GM23338 (cell line): ENCODE measurements around the gene CHMP6. TPM values are rescaled to one million over a fixed set of nuclear protein-coding genes. Genes with fewer than 3 reads are reported as not detected.

ENCODE experiments used
- ATAC-seq: fragments of 200-7000 bp; cut with Tn5 transposase; 3 replicates; pipeline ENCODE4 v1.9.1; 2020
- DNase-seq: peaks from one replicate; pipeline ENCODE4 v3.0.0-alpha.2; 2015; ENCODE audit warnings: low spot score
- H2AFZ ChIP-seq: fragments of 200-600 bp; sonication (generic); 2 replicates; pipeline ENCODE4 v1.8.0; 2016; ENCODE audit warnings: antibody characterized with exemption, mild to moderate bottlenecking, moderate library complexity
- H3F3A ChIP-seq: fragments of 200-600 bp; sonication (generic); replicated peaks from 2 replicates; pipeline ENCODE4 v1.8.0; 2017; ENCODE audit warnings: antibody characterized with exemption, mixed run types, low read depth
- H3K27ac ChIP-seq: fragments of 200-600 bp; sonication (generic); 2 replicates; pipeline ENCODE4 v1.6.1; 2016; ENCODE audit warnings: low read depth
- H3K27me3 ChIP-seq: fragments of 200-600 bp; sonication (generic); 2 replicates; pipeline ENCODE4 v1.8.0; 2016; ENCODE audit warnings: mild to moderate bottlenecking, mixed run types, moderate library complexity; ENCODE audit not compliant: insufficient read depth
- H3K36me3 ChIP-seq: fragments of 200-600 bp; sonication (generic); 2 replicates; pipeline ENCODE4 v1.8.0; 2016; ENCODE audit warnings: mild to moderate bottlenecking; ENCODE audit not compliant: insufficient read depth
- H3K4me1 ChIP-seq: fragments of 200-600 bp; sonication (generic); 2 replicates; pipeline ENCODE4 v1.8.0; 2016; ENCODE audit warnings: mild to moderate bottlenecking, moderate library complexity; ENCODE audit not compliant: insufficient read depth
- H3K4me2 ChIP-seq: fragments of 200-600 bp; sonication (generic); 2 replicates; pipeline ENCODE4 v1.7.1; 2017; ENCODE audit warnings: mixed run types
- H3K4me3 ChIP-seq: fragments of 200-600 bp; sonication (generic); 2 replicates; pipeline ENCODE4 v1.6.1; 2016; ENCODE audit warnings: mixed run types
- H3K79me2 ChIP-seq: fragments of 200-600 bp; sonication (generic); replicated peaks from 2 replicates; pipeline ENCODE4 v1.8.0; 2017; ENCODE audit warnings: mild to moderate bottlenecking; ENCODE audit not compliant: insufficient read depth
- H3K9me2 ChIP-seq: fragments of 200-600 bp; sonication (generic); 2 replicates; pipeline ENCODE4 v1.8.0; 2017; ENCODE audit not compliant: insufficient read depth
- H4K20me1 ChIP-seq: fragments of 200-600 bp; sonication (generic); replicated peaks from 2 replicates; pipeline ENCODE4 v1.8.0; 2017; ENCODE audit warnings: mild to moderate bottlenecking; ENCODE audit not compliant: insufficient read depth
- H3K27ac Mint-ChIP-seq: 2 replicates; pipeline ENCODE4 v1.8.0; 2020; ENCODE audit warnings: inconsistent platforms, mild to moderate bottlenecking, moderate library complexity, mixed read lengths
- H3K27me3 Mint-ChIP-seq: 3 replicates; pipeline ENCODE4 v1.8.0; 2022; ENCODE audit warnings: low read depth, mild to moderate bottlenecking, moderate library complexity, mixed read lengths, inconsistent platforms; ENCODE audit not compliant: insufficient read depth, poor library complexity
- H3K36me3 Mint-ChIP-seq: 3 replicates; pipeline ENCODE4 v1.8.0; 2021; ENCODE audit warnings: low read depth, mild to moderate bottlenecking, inconsistent platforms, moderate library complexity, mixed read lengths
- H3K4me1 Mint-ChIP-seq: 3 replicates; pipeline ENCODE4 v1.8.0; 2020; ENCODE audit warnings: mild to moderate bottlenecking, inconsistent platforms, mixed read lengths
- H3K4me3 Mint-ChIP-seq: 3 replicates; pipeline ENCODE4 v1.8.0; 2021; ENCODE audit warnings: moderate library complexity, mild to moderate bottlenecking, inconsistent platforms, mixed read lengths
- H3K9me3 Mint-ChIP-seq: 3 replicates; pipeline ENCODE4 v1.8.0; 2020; ENCODE audit warnings: moderate library complexity, mild to moderate bottlenecking, inconsistent platforms, mixed read lengths
- CREB1 ChIP-seq: fragments of 250-450 bp; sonication (Bioruptor Pico); IDR thresholded peaks from 2 replicates; pipeline ENCODE4 v1.5.0; 2020; ENCODE audit warnings: low read depth, mild to moderate bottlenecking, moderate library complexity
- EZH2 ChIP-seq: fragments of 200-600 bp; sonication (generic); IDR thresholded peaks from one replicate; pipeline ENCODE4 v1.8.0; 2017; ENCODE audit warnings: antibody characterized with exemption, mild to moderate bottlenecking, low read depth; ENCODE audit not compliant: unreplicated experiment
- EZH2phosphoT487 ChIP-seq: fragments of 200-600 bp; sonication (generic); IDR thresholded peaks from one replicate; pipeline ENCODE4 v1.8.1; 2018; ENCODE audit warnings: antibody characterized with exemption; ENCODE audit not compliant: unreplicated experiment
- NANOG ChIP-seq: IDR thresholded peaks from 2 replicates; pipeline ENCODE4 v1.6.1; 2016; ENCODE audit warnings: antibody characterized with exemption, borderline replicate concordance
- POLR2AphosphoS5 ChIP-seq: IDR thresholded peaks from 2 replicates; pipeline ENCODE4 v1.6.1; 2016; ENCODE audit warnings: antibody characterized with exemption, low read depth
- REST ChIP-seq: IDR thresholded peaks from one replicate; pipeline ENCODE4 v1.6.1; 2018; ENCODE audit warnings: antibody characterized with exemption; ENCODE audit not compliant: unreplicated experiment
- ZNF114 ChIP-seq: fragments of 250-450 bp; sonication (Bioruptor Pico); IDR thresholded peaks from 2 replicates; pipeline ENCODE4 v1.5.0; 2020; ENCODE audit warnings: mild to moderate bottlenecking, moderate library complexity
- polyA plus RNA-seq: library from polyadenylated mRNA; unstranded; fragments of >200 nt; fragmentation: Nextera tagmentation; extraction: Ambion mirVana; gene quantifications from 2 replicates; pipeline ENCODE4 v1.2.1, GENCODE V29; 2016
- total RNA-seq: library from RNA; depleted of rRNA; stranded (reverse); fragments of >200 nt; shearing (Covaris generic); gene quantifications from 2 replicates; pipeline ENCODE4 v1.2.3, GENCODE V29; 2014
- TF ChIP-seq, protein P1 (sequence below): fragments of 250-450 bp; sonication (Bioruptor Pico); IDR thresholded peaks from 2 replicates; pipeline ENCODE4 v1.5.0; 2020; ENCODE audit warnings: mild to moderate bottlenecking, moderate library complexity
- TF ChIP-seq, protein P2 (sequence below), 2 experiments: fragments of 200-600 bp in 1 of 2; sonication (generic) in 1 of 2; conservative IDR thresholded peaks; 2 replicates each; pipeline versions ENCODE4 v1.5.1 to v1.6.1; 2016 to 2017; ENCODE audit warnings: antibody characterized with exemption in 2 of 2, low read depth in 2 of 2, mild to moderate bottlenecking in 2 of 2, moderate library complexity in 1 of 2
- TF ChIP-seq, protein P3 (sequence below): IDR thresholded peaks from 2 replicates; pipeline ENCODE4 v1.6.1; 2016; ENCODE audit warnings: antibody characterized with exemption

Gene CHMP6
- total and polyA plus RNA-seq, 2 experiments from 2014 or later: 12.3 to 14.0 TPM

- no peak for ATAC-seq
- H3K4me1 Mint-ChIP-seq: peaks cover 11% of the 10 kb centered on the region
- no peak overlapping the region for H3K4me3 Mint-ChIP-seq
- H3K4me1 ChIP-seq: no peaks in the 10 kb centered on the region
- H3K36me3 ChIP-seq: no peaks in the 10 kb centered on the region
- no peak overlapping the region for H3K27ac ChIP-seq
- H3K4me2 ChIP-seq: no peak overlapping the region
- no peaks in the 10 kb centered on the region for H3F3A ChIP-seq
- peaks cover 60% of the 10 kb centered on the region for H3K79me2 ChIP-seq
- no peaks in the 10 kb centered on the region for H3K9me2 ChIP-seq
- no peak overlapping the region for H3K4me3 ChIP-seq
- TF ChIP-seq CREB1 (CRISPR knock-in tag) (no peak), NANOG (no peak), POLR2AphosphoS5 (no peak), ZNF114 (no peak), EZH2phosphoT487 (no peak), EZH2 (no peak), REST (no peak)
- TF ChIP-seq, protein P1, sequence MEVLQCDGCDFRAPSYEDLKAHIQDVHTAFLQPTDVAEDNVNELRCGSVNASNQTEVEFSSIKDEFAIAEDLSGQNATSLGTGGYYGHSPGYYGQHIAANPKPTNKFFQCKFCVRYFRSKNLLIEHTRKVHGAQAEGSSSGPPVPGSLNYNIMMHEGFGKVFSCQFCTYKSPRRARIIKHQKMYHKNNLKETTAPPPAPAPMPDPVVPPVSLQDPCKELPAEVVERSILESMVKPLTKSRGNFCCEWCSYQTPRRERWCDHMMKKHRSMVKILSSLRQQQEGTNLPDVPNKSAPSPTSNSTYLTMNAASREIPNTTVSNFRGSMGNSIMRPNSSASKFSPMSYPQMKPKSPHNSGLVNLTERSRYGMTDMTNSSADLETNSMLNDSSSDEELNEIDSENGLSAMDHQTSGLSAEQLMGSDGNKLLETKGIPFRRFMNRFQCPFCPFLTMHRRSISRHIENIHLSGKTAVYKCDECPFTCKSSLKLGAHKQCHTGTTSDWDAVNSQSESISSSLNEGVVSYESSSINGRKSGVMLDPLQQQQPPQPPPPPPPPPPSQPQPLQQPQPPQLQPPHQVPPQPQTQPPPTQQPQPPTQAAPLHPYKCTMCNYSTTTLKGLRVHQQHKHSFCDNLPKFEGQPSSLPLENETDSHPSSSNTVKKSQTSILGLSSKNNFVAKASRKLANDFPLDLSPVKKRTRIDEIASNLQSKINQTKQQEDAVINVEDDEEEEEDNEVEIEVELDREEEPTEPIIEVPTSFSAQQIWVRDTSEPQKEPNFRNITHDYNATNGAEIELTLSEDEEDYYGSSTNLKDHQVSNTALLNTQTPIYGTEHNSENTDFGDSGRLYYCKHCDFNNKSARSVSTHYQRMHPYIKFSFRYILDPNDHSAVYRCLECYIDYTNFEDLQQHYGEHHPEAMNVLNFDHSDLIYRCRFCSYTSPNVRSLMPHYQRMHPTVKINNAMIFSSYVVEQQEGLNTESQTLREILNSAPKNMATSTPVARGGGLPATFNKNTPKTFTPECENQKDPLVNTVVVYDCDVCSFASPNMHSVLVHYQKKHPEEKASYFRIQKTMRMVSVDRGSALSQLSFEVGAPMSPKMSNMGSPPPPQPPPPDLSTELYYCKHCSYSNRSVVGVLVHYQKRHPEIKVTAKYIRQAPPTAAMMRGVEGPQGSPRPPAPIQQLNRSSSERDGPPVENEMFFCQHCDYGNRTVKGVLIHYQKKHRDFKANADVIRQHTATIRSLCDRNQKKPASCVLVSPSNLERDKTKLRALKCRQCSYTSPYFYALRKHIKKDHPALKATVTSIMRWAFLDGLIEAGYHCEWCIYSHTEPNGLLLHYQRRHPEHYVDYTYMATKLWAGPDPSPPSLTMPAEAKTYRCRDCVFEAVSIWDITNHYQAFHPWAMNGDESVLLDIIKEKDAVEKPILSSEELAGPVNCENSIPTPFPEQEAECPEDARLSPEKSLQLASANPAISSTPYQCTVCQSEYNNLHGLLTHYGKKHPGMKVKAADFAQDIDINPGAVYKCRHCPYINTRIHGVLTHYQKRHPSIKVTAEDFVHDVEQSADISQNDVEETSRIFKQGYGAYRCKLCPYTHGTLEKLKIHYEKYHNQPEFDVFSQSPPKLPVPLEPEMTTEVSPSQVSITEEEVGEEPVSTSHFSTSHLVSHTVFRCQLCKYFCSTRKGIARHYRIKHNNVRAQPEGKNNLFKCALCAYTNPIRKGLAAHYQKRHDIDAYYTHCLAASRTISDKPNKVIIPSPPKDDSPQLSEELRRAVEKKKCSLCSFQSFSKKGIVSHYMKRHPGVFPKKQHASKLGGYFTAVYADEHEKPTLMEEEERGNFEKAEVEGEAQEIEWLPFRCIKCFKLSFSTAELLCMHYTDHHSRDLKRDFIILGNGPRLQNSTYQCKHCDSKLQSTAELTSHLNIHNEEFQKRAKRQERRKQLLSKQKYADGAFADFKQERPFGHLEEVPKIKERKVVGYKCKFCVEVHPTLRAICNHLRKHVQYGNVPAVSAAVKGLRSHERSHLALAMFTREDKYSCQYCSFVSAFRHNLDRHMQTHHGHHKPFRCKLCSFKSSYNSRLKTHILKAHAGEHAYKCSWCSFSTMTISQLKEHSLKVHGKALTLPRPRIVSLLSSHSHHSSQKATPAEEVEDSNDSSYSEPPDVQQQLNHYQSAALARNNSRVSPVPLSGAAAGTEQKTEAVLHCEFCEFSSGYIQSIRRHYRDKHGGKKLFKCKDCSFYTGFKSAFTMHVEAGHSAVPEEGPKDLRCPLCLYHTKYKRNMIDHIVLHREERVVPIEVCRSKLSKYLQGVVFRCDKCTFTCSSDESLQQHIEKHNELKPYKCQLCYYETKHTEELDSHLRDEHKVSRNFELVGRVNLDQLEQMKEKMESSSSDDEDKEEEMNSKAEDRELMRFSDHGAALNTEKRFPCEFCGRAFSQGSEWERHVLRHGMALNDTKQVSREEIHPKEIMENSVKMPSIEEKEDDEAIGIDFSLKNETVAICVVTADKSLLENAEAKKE (CRISPR knock-in tag): no peak
- TF ChIP-seq, protein P2, sequence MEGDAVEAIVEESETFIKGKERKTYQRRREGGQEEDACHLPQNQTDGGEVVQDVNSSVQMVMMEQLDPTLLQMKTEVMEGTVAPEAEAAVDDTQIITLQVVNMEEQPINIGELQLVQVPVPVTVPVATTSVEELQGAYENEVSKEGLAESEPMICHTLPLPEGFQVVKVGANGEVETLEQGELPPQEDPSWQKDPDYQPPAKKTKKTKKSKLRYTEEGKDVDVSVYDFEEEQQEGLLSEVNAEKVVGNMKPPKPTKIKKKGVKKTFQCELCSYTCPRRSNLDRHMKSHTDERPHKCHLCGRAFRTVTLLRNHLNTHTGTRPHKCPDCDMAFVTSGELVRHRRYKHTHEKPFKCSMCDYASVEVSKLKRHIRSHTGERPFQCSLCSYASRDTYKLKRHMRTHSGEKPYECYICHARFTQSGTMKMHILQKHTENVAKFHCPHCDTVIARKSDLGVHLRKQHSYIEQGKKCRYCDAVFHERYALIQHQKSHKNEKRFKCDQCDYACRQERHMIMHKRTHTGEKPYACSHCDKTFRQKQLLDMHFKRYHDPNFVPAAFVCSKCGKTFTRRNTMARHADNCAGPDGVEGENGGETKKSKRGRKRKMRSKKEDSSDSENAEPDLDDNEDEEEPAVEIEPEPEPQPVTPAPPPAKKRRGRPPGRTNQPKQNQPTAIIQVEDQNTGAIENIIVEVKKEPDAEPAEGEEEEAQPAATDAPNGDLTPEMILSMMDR (conservative IDR thresholded peaks at IDR 0.05; ENCODE audit: low read depth in 2 of 2): no peak
- TF ChIP-seq, protein P3, sequence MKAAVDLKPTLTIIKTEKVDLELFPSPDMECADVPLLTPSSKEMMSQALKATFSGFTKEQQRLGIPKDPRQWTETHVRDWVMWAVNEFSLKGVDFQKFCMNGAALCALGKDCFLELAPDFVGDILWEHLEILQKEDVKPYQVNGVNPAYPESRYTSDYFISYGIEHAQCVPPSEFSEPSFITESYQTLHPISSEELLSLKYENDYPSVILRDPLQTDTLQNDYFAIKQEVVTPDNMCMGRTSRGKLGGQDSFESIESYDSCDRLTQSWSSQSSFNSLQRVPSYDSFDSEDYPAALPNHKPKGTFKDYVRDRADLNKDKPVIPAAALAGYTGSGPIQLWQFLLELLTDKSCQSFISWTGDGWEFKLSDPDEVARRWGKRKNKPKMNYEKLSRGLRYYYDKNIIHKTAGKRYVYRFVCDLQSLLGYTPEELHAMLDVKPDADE: no peak
- no peaks in the 10 kb centered on the region for H3K9me3 Mint-ChIP-seq
- no peak overlapping the region for H2AFZ ChIP-seq
- H3K27me3 ChIP-seq: no peaks in the 10 kb centered on the region
- H4K20me1 ChIP-seq: peaks cover under 1% of the 10 kb centered on the region; the same call in 1 of the 2 replicates
- H3K36me3 Mint-ChIP-seq: no peaks in the 10 kb centered on the region
- peaks cover 13% of the 10 kb centered on the region for H3K27me3 Mint-ChIP-seq
- no peak overlapping the region; the same call in 1 of the 2 replicates for H3K27ac Mint-ChIP-seq
- DNase-seq: no peak
These were observed 55.2 kb downstream of the CHMP6 start for GRCh38 chr17:81046770-81047359.
